Stimulated activated CD8-positive, alpha-beta memory T cell treated with anti-CD3 and anti-CD28 coated beads, Interleukin-7, amount 100 ng/mL, for 48 hours (primary cell): ENCODE data around the gene PBOV1.

Source experiments
- DNase-seq, 2 donors: peaks; one replicate each; pipeline ENCODE4 v3.0.0-alpha.2; 2020; ENCODE audit warnings: low read depth in 1 of 2; ENCODE audit errors: extremely low read depth in 1 of 2

The PBOV1 gene

DNA sequence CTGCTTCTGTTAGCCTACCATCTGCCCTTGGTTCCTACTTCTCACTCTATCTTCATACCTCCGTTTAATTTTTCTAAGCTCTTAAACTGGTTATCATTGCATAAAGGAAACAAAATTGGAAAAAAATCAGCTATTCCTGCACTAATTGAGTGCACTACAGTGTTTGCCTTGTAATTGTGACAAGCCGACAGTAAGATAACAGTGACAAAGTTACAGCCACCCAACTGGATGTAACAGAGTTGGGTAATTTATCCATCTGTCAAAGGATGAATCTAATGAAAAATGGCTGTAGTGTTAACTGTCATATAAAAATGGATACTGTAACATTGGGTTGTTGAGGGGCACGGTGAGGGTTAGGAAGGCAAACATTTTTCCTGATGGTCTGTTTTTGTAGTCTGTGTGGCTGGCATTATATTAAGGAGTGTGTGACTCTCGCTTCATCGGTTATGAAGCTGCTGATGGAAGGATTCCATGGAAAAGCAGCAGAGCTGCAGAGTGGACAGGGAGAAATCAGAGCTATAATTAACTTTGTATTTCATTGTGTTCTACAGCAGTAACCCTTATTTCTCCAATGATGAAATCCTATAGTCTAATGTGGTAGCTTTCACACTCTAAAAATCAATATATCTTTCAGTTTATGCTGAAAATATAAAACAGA is 12.7 kb downstream of the PBOV1 start:
- no peak for DNase-seq

DNA sequence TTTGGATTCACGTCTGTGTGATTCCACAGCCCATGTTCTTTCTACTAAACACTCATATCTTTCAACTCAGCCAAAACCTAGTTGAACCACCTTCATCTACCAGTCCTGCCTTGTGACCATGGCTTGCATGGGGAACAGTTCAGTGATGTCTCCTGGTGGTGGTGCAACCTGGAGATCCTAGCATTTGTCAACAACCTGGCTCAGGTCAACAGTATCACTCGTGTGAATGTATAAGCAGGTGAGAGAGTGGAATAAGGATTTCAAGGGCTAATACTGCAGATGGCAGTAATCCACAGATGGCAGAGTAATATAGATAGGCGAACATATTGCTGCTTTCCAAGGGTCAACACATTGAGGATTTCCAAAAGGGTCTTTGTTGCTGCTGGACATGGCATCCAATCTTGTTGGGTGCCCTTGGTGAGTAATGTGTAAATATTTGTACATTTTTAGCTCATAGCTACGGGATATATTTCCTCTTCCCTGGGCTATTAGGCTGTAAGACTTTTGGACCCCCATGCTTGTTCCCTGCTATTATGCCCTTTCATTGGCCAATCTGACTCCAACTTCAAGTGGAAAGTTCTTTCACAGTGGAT is 13.4 kb downstream of the PBOV1 start:
- DNase-seq: no peak

DNA sequence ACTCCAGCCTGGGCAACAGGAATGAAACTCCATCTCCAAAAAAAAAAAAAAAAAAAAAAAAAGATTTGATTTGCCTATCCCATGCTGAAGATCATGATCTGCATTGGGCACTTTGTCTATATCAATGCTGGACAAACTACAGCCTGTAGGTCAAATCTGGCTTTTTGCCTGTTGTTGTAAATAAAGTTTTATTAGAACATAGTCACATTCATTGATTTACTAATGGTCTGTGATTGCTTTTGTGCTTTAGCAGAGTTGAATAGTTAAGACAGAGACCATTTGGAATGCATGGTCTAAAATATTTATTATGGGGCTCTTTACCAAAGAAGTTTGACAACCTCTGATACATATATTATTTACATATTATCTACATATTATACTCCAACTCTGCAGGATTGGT is 14.0 kb downstream of the PBOV1 start:
- DNase-seq: no peak

DNA sequence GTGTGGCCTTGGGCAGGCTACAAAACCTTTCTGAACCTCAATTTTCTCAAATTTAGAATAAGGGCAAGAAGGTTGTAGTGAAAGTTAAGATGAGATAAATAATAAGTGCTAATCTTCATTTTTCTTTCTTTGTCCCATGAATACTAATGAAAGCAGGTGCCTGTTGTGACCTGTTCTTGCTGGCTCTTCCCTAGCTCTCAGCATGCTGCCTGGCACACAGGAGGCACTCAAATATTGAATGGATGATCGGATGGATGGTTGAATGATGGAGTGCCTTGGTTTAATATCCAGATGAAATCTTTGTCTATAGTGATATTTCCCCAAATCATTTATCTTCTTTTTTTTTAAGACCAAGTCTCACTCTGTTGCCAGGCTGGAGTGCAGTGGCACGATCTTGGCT is 15.0 kb downstream of the PBOV1 start:
- DNase-seq: no peak

DNA sequence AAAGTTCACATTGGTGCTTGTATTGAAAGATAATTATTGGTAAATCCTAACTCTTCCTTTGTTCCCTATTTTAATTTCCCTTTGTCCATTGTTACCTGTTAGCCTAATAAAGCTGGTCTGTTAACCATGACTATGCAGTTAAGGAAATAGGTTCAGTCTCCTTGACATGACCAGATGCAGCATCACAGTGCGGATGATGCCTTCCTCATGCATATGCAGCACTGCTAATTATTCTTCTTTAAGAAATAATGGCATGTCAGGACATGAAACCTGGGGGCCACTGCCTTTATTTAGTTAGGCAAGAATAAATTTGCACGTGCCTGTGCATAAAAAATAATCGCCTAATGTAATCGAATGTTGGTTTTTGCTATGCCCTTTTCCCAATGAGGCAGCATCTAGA is 16.5 kb downstream of the PBOV1 start:
- no peak for DNase-seq

DNA sequence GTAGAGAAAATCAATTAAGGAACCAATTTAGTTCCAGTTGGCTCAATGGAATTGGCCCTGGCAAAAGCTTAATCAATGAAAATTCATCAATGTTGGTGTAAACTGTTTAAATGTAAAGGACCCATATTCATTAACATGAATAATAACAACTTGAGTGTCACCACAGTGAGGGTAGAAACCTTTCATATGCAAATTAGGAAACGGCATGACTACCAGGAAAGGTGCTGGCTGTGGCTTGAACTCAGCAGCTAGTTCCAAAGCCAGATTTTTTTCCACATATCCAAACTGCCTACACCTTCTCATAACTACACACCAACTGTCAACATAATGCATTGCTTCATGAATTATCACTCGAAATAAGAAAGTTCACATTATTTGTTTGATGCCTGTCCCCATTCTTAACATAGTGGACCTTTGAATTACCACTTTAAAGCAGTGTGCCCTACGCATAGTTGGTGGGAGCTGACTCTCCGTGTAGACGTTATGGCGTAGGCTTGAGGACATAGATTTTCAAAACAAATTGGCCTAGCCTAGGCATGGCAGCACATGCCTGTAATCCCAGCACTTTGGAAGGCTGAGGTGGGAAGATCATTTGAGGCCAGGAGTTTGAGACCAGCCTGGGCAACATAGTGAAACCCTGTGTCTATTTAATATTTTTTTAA is 19.7 kb downstream of the PBOV1 start:
- DNase-seq: no peak

DNA sequence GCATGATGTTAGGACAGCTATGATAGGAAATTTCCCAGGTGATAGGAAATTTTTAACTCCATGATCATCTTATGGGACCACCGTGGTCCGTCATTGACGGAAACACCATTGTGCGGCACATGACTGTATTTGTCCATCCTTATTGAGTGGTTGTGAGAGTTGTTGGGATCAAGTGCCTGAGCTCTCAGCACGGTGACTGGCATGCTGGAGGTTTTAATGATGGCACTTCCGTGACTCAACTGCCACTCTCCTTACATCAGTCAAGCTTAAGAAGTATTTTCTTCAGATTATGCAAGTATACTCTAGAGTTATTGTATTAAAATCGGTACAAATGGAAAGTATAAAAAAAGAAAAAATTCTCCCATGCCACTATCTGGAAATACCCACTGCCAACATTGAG is 20.7 kb downstream of the PBOV1 start:
- no peak for DNase-seq

DNA sequence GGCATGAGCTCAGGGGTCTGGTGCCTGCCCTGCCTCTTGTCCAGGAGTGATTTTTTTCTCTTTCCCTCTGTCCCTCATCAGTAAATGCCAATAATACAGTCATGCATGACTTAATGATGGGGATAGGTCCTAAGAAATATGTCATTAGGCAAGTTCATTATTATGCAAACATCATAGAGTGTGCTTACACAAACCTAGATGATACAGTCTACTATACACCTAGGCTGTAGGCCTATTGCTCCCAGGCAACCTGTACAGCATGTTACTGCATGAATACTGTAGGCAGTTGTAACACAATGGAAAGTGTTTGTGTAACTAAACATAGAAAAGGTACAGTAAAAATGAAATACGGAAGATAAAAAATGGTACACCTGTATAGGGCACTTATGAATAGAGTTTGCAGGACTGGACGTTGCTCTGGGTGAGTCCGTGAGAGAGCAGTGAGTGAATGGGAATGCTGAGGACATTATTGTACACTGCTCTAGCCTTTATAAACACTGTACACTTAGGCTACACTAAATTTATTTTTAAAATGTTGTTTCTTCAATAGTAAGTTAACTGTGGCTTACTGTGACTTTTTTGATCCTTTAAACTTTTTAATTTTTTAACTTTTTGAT is 22.1 kb downstream of the PBOV1 start:
- no peak for DNase-seq

DNA sequence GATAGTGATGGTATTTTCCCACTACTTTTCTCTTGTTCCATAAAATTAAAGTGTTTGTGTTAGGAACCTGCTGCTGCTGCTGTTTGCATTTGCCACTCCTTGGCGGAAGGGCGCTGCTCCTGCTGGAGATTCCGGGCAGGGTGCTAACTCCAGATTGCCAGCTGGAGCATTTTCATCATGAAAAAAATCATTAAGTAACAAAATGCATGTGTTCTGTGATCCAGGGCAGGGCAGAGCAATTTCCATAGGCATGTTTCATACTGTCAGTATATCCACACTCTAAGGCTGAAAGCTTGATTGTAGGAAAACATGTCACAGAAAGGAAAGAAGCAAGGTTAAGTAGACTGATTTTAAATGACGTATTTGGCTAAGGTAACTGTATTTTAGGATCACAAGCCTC is 24.0 kb downstream of the PBOV1 start:
- DNase-seq: no peak

DNA sequence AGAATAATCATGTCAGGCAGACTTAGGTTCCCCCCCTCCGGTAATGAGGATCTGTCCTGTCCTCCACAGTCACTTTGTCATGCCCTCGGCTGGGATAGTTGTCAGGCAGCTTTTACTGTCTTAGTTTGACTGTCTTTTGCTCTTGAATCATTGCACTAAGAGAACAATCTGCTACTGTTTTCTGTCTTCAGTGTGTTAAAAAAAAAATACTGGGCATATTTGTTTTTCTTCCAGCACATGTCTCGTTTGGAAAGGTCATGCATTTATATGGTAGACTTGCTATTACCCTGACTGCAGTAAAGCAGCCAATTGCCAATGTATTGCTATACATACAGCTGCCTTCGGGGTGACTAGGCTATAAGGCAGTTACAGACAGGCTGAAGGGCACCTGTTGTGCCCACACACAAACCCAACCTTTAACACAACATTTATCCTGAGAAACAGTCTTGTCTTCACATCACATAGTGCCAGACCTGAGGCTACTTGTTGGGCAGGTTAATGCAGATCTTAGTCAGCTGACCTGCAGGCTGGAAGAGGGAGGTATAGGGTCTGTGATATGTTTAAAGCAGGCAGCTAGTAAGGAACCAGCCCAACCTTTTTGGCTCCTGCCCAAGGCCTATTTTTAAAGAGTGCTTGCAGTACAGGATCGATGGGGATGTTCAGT is 29.9 kb downstream of the PBOV1 start:
- no peak for DNase-seq

DNA sequence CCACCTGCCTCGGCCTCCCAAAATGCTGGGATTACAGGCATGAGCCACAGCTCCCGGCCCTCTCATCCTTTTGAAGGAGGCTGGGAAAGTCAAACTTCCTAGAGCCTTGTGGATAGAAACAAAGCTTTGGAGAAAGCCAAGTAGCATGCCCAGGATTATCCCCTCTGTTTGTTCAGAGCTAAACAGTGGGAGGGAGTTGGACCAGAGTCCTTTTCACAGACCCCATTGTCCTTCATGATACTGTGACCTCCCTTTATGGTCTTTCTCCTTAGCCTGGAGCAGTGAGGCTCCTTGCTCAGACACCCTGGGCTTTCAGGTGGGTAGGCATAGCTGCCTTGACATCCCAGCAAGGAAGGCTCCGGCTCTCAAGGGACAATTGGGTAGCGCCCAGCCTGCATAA is 31.1 kb downstream of the PBOV1 start:
- DNase-seq: no peak

DNA sequence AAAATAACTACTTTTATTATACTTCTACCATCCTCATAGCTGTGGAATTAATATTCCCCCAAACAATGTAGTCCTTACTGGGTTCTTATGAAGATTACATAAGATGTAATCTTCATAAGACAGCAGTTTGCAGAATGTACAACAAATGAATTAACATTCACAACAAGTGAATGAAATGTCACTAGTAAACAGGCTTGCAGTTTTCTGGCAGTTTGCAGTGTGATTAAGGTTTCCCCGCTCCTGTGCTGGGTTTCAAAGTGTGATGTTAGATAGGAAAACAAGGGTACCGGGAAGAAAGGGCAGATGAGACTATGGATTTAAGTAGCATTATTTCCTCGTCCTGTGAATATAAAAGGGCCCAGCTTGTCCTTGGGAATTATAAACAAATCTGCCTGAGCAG is 34.1 kb downstream of the PBOV1 start:
- no peak for DNase-seq

DNA sequence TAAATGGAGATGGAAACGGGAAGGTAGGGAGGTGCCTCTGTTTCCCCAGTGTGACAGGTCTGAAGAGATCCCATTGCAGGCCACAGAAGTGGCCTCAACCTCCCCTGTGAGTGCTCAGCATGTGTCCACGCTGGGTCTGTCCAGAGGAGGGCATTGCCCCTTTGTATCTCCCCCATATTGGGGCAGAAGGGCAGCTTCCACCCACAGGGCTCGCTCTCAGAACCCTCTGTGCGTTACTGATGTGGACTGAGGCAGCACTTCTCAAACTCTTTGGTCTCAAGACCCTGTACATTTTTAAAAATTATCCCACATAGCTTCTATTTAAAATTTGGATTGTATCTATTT is 34.5 kb downstream of the PBOV1 start:
- DNase-seq: no peak

DNA sequence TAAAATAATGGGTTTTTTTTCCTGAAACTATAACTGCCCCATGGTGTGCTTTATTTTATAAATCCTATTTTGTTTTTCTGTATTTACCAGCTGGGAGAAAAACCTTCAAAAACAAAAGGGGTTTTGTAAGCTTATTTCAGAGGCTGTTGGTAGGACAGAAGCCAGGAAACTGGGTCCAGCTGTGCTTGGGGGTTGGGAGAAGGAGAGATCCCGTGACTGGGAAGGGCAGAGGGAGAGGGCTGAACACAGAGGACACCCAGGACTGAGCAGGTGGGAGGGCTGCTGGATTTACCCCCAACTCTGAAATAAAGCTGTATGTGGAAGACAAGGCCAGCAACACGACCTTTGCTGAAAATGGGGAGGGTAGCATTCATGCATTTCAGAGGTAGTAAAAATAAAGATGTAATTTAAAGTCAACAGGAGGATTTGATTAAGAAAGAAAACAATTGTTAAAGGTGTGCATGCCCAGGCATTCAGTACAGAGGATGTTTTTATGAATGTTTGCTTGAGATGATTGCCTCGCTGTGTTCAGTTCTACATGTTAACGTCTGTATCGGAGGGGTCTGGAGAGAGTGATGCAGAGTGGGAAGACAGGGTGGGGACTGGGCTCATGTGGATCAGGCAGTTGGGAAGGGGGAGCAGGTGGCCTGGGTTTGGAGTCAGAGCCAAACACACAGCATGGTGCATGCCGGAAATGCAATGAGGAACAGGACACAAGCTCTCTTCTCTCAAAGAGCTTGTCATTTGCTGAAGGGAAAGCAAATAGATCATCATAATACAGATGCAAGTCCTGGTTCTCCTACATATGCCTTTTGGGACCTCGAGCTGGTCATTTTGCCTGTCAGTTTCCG is 35.1 kb downstream of the PBOV1 start:
- DNase-seq: no peak

DNA sequence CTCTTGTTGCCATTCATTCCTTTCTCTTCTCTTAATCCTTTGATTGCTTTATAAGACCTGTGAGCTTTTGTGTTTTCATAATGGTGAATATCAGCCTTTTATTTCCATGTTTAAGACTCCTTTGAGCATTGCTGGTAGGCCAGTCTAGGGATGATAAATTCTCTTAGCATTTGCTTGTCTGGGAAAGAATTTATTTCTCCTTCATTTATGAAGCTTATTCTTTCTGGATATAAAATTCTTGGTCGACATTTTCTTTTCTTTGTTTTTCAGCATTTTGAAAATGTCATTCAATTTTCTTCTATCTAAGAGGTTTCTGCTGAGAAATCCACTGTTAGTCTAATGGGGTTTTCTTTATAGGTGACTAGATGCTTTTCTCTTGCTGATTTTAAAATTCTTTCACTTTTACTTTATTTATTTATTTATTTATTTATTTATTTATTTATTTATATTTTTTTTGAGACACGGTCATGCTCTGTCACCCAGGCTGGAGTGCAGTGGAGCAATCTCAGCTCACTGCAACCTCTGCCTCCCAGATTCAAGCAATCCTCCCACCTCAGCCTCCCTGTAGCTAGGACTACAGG is 41.5 kb downstream of the PBOV1 start:
- no peak for DNase-seq

DNA sequence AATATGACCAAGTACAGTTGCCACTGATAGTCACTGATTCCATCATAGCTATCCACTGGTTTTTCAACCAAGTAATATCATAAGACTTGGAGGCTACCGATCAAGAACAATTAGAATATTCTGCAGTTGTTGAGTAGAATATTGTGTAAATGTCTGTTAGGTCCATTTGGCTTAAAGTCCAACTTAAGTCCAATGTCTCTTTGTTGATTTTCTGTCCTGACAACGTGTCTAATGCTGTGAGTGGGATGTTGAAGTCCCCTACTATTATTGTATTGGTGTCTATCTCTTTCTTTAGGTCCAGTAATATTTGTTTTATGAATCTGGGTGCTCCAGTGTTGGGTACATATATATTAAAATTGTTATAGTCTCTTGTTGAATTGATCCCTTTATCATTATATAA is 42.7 kb downstream of the PBOV1 start:
- no peak for DNase-seq
